Measurements from ENCODE around the gene SMARCB1.
A peak's percentile ranks its signal among the peaks of the same experiment; 100 is the strongest.

The SMARCB1 gene

DNA sequence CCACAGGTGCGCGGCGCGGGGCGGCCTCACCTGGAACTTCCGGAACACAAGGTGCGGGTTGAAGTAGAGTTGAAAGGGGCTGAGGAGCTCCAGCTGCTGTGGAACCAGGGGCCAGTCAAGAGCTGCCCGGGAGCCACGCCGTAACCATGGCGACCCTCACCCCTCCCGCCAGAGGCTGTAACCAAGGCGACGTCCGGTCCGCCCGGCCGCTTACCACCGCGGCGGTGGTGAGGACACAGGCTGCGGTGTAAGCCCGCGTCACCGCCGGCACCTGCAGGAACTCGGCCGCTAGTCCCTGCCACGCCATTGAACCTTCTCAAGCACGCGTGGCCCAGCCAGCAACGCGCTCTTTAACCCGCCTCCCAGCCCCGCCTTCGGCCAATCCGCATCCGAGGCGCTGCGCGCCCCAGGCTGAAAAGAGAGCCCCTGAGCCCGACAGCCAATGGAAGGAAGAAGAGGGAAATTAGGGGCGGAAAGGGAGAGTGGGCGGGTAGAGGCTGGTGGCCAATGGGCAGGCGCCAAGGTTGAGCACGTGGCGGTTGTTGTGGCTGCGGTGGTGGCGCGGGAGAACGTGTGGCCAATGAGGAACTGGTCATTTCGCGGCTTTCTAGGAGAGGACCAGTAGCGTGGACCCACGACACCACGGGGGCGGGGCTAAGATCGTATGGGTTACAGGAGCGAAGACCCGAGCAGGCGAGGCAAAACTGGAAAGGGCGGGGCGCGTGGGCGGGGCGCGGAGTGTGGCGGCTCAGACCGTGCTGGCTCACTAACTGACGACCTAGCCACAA is 52.1 kb downstream of the SMARCB1 start, which contains the start of gene DERL3:
DERL3 (minus strand) TSS at position 326 of the 788 bp plus-strand sequence; CDS start at position 307, 19 bp downstream.
- DNase-seq (ENCODE audit: low spot score in 2 of 2): peak; percentile 99 to 100
- H3K36me3 ChIP-seq (replicated peaks): peaks cover 14% of the 10 kb centered on the region; the same call in 1 of the 2 replicates
- no peaks in the 10 kb centered on the region for H3K27me3 ChIP-seq (ENCODE audit: low read depth)
- no peaks in the 10 kb centered on the region for H3K9me3 ChIP-seq
- in situ Hi-C loops (cut with MboI; ENCODE audit: low sequenced_read_pairs): loop anchor here (10.0 kb wide), 1 partner anchor 64 kb away; the partner anchor contains the start of gene MMP11
- H3K4me1 ChIP-seq: peaks cover 7% of the 10 kb centered on the region
- peak within 1 kb of the TSS; percentile 42 for H3K4me3 ChIP-seq

DNA sequence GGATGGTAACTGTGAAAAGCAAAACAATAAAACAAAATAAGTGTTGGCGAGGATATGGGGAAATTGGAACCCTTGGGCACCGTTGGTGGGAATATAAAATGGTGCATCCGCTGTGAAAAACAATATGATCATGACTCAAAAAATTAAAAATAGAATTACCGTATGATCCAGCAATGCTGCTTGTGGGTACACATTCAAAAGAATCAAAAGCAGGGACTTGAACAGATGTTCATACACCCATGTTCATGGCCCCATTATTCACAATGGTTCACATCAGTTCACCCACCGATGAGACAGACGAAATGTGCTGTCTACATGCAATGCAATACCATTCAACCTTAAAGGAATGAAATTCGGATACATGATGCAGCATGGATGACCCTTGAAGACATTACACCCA is 53.3 kb downstream of the SMARCB1 start:
- in situ Hi-C loops (cut with MboI; ENCODE audit: low sequenced_read_pairs): no loop called here
- Histone ChIP-seq H3K4me1 (peaks cover 7% of the 10 kb centered on the region), H3K36me3 (replicated peaks) (peaks cover 11% of the 10 kb centered on the region; the same call in 1 of the 2 replicates), H3K27me3 (ENCODE audit: low read depth) (no peaks in the 10 kb centered on the region), H3K9me3 (no peaks in the 10 kb centered on the region), H3K4me3 (no peak overlapping the region)
- DNase-seq (ENCODE audit: low spot score in 2 of 2): no peak

- Histone ChIP-seq H3K36me3 (replicated peaks) (no peaks in the 10 kb centered on the region), H3K27me3 (ENCODE audit: low read depth) (no peaks in the 10 kb centered on the region), H3K4me3 (no peak overlapping the region), H3K4me1 (peaks cover 7% of the 10 kb centered on the region), H3K9me3 (no peaks in the 10 kb centered on the region)
- in situ Hi-C loops (cut with MboI; ENCODE audit: low sequenced_read_pairs): no loop called here
- no peak for DNase-seq (ENCODE audit: low spot score in 2 of 2)
Measured at GRCh38 chr22:23841292-23841691, 54.5 kb downstream of the SMARCB1 start.

- in situ Hi-C loops (cut with MboI; ENCODE audit: low sequenced_read_pairs): no loop called here
- Histone ChIP-seq H3K9me3 (no peaks in the 10 kb centered on the region), H3K4me3 (no peak overlapping the region), H3K4me1 (peaks cover 7% of the 10 kb centered on the region), H3K36me3 (replicated peaks) (no peaks in the 10 kb centered on the region), H3K27me3 (ENCODE audit: low read depth) (no peaks in the 10 kb centered on the region)
- no peak for DNase-seq (ENCODE audit: low spot score in 2 of 2)
Measured at GRCh38 chr22:23841736-23842445, 55.1 kb downstream of the SMARCB1 start.

DNA sequence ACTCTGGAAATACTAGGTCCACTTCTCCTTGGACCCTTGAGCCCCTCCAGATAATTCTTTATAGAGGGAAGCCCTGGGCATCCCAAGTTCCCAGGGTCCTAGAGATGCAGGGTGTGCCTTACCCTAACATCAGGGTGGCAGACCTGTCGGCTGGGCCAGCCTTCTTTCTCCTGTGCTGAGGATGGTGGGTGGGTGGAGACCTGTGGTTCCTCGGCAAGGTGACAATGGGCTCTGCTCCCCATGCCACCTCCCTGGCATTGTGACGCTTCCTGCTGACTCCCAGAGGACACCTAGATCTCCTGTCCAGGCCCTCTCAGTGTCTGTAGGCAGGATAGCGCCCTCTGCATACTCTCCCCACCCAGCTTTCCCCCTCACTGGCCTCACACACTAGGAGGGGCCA is 55.8 kb downstream of the SMARCB1 start:
- H3K27me3 ChIP-seq (ENCODE audit: low read depth): no peaks in the 10 kb centered on the region
- in situ Hi-C loops (cut with MboI; ENCODE audit: low sequenced_read_pairs): no loop called here
- no peaks in the 10 kb centered on the region for H3K9me3 ChIP-seq
- no peak overlapping the region for H3K4me3 ChIP-seq
- DNase-seq (ENCODE audit: low spot score in 2 of 2): no peak
- no peaks in the 10 kb centered on the region for H3K36me3 ChIP-seq (replicated peaks)
- peaks cover 7% of the 10 kb centered on the region for H3K4me1 ChIP-seq

GRCh38 chr22:23844739-23845202 is 58.0 kb downstream of the SMARCB1 start:
- Histone ChIP-seq H3K4me1 (peaks cover 6% of the 10 kb centered on the region), H3K4me3 (no peak overlapping the region), H3K9me3 (no peaks in the 10 kb centered on the region), H3K36me3 (replicated peaks) (no peaks in the 10 kb centered on the region), H3K27me3 (ENCODE audit: low read depth) (no peaks in the 10 kb centered on the region)
- no peak for DNase-seq (ENCODE audit: low spot score in 2 of 2)
- in situ Hi-C loops (cut with MboI; ENCODE audit: low sequenced_read_pairs): no loop called here

DNA sequence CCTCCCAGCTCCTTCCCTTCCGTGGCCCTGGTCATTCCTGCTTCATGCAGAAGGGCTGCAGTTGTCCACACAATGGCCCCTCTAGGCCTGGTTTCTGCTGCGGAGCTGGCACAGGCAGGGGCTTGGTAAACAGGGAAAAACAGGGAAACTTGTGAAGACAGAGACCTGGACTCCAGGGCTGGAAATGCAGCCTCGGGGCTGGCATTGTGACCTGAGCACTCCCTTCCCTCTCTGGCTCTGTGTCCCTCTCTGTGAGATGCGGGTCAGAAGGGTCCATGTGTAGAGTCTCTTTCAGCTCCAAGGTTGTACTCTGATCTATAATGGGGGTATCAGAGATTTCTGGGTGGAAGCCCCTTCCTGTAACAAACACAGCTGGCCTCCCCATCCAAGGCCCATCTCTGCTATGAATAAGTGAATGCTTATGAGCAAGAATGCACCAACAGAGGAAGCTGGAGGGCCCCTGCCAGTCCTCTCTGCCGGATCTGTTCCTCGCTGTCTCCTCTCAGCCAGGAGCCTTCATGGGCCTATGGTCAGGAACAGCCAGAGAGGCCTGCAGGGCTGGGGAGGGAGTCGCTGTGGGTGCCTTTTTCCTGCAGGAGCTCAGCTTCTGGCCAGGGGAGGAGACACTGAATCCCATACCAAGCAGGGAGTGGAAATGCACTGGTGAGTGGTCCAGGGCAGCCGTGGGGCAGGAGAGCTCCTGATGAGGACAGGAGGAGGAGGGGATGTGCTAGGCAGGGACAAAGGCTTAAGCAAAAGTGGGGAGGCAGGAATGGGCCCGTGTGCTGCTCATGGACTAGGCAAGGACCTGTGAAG is 58.7 kb downstream of the SMARCB1 start:
- H3K27me3 ChIP-seq (ENCODE audit: low read depth): no peaks in the 10 kb centered on the region
- DNase-seq (ENCODE audit: low spot score in 2 of 2): no peak
- H3K36me3 ChIP-seq (replicated peaks): no peaks in the 10 kb centered on the region
- in situ Hi-C loops (cut with MboI; ENCODE audit: low sequenced_read_pairs): no loop called here
- no peak overlapping the region for H3K4me3 ChIP-seq
- H3K4me1 ChIP-seq: peaks cover 7% of the 10 kb centered on the region
- H3K9me3 ChIP-seq: no peaks in the 10 kb centered on the region

- Histone ChIP-seq H3K27me3 (ENCODE audit: low read depth) (no peaks in the 10 kb centered on the region), H3K9me3 (no peaks in the 10 kb centered on the region), H3K4me3 (no peak overlapping the region), H3K36me3 (replicated peaks) (no peaks in the 10 kb centered on the region), H3K4me1 (peaks cover 7% of the 10 kb centered on the region)
- in situ Hi-C loops (cut with MboI; ENCODE audit: low sequenced_read_pairs): no loop called here
- DNase-seq (ENCODE audit: low spot score in 2 of 2): no peak
Measured at GRCh38 chr22:23846081-23846469, 59.3 kb downstream of the SMARCB1 start.

DNA sequence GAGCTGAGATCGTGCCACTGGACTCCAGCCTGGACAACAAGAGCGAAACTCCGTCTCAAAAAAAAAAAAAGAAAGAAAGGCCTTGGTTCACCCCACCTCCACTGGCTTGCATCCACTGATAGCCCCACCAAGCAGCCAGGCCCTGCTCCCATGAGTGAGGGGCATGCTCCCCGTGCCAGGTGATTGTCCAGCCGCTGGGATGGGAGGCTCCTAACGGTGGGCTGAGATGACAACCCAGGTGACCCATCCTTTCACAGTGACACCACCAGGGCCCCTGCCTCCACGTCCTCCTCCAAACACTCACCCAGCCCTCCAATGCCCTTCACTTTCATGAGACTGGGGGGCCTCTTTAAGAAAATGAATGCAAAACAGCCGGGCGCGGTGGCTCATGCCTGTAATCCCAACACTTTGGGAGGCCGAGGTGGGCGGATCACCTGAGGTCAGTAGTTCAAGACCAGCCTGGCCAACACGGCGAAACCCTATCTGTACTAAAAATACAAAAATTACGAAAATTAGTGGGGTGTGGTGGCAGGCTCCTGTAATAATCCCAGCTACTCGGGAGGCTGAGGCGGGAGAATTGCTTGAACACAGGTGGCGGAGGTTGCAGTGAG is 60.6 kb downstream of the SMARCB1 start:
- DNase-seq (ENCODE audit: low spot score in 2 of 2): no peak
- Histone ChIP-seq H3K36me3 (replicated peaks) (no peaks in the 10 kb centered on the region), H3K4me3 (no peak overlapping the region), H3K27me3 (ENCODE audit: low read depth) (no peaks in the 10 kb centered on the region), H3K9me3 (no peaks in the 10 kb centered on the region), H3K4me1 (peaks cover 7% of the 10 kb centered on the region)
- in situ Hi-C loops (cut with MboI; ENCODE audit: low sequenced_read_pairs): no loop called here

DNA sequence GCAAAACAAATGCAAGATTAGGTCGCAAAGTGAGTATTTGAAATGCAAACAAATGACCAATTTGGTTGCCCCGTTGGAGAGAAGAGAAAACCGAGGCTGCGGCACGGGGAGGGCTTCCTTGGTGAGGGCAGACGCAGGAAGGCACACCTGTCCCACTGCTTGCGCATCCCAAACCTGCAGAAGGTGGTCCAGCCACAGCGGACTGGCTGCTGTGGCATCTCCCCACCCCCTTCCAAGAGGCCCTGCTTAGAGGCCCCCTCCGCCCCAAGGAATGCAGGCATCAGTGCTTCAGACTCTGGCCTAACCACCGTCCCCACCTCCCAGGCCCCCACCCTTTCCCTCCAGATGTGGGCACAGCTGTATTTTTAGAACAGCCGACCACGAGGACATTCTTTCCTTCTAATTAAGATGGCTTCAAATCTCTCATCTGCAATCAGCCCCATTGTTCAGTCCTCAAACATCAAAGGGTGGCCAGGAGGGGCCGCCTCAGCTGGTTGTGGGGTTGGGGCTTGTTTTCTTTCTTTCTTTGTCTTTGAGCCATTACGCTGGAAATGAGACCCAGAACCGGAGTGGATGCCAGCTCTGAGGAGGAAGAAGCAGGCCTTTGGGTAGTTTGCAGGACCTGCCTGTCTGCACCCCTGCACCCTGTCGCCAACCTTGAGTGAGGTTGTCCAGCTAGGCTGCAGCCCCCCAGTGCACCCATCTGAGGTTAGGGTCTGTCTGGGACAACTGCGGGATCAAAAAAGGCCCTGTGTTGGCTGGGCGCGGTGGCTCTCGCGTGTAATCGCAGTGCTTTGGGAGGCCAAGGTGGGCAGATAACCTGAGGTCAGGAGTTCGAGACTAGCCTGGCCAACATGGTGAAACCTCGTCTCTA is 61.5 kb downstream of the SMARCB1 start:
- H3K4me1 ChIP-seq: peaks cover 7% of the 10 kb centered on the region
- DNase-seq (ENCODE audit: low spot score in 2 of 2): no peak
- no peaks in the 10 kb centered on the region for H3K9me3 ChIP-seq
- no peaks in the 10 kb centered on the region for H3K27me3 ChIP-seq (ENCODE audit: low read depth)
- no peak overlapping the region for H3K4me3 ChIP-seq
- in situ Hi-C loops (cut with MboI; ENCODE audit: low sequenced_read_pairs): no loop called here
- no peaks in the 10 kb centered on the region for H3K36me3 ChIP-seq (replicated peaks)

- no peak overlapping the region; the same call in 1 of the 2 replicates for H3K4me3 ChIP-seq
- H3K9me3 ChIP-seq: no peaks in the 10 kb centered on the region
- peak; percentile 78 to 95 for DNase-seq (ENCODE audit: low spot score in 2 of 2)
- H3K27me3 ChIP-seq (ENCODE audit: low read depth): no peaks in the 10 kb centered on the region
- in situ Hi-C loops (cut with MboI; ENCODE audit: low sequenced_read_pairs): no loop called here
- H3K4me1 ChIP-seq: peaks cover 7% of the 10 kb centered on the region
- no peaks in the 10 kb centered on the region for H3K36me3 ChIP-seq (replicated peaks)
Measured at GRCh38 chr22:23849009-23850006, 62.5 kb downstream of the SMARCB1 start.
